HFFc6 (cell line): ENCODE data around the gene DGUOK. TPM values are rescaled to one million over a fixed set of nuclear protein-coding genes. Genes with fewer than 3 reads are reported as not detected.

Experiments used
- DNase-seq: peaks from one replicate; pipeline ENCODE4 v3.0.0-alpha.2; 2018
- H3K27ac Mint-ChIP-seq: 2 replicates; pipeline ENCODE4 v1.8.0; 2020; ENCODE audit warnings: mild to moderate bottlenecking, mixed read lengths
- H3K27me3 Mint-ChIP-seq: 2 replicates; pipeline ENCODE4 v1.8.0; 2021; ENCODE audit warnings: mild to moderate bottlenecking, moderate library complexity, mixed read lengths; ENCODE audit not compliant: insufficient read depth
- H3K36me3 Mint-ChIP-seq: 2 replicates; pipeline ENCODE4 v1.8.0; 2021; ENCODE audit warnings: low read depth, mixed read lengths
- H3K4me1 Mint-ChIP-seq: 2 replicates; pipeline ENCODE4 v1.8.0; 2020; ENCODE audit warnings: low read depth, mixed read lengths
- H3K4me3 Mint-ChIP-seq: 2 replicates; pipeline ENCODE4 v1.8.0; 2020; ENCODE audit warnings: mild to moderate bottlenecking, moderate library complexity, mixed read lengths
- H3K9me3 Mint-ChIP-seq: 2 replicates; pipeline ENCODE4 v1.8.0; 2020; ENCODE audit warnings: mild to moderate bottlenecking, mixed read lengths
- CTCF ChIP-seq: fragments of 200-600 bp; sonication (generic); IDR thresholded peaks from 2 replicates; pipeline ENCODE4 v1.5.0; 2021; ENCODE audit warnings: antibody characterized with exemption, mild to moderate bottlenecking
- total RNA-seq, 6 experiments: library from RNA; stranded (reverse); fragmentation: NEBNext Ultra II Directional; extraction: Animal tissue kit (Norgen Biotek cat#: 25700); gene quantifications; 2 replicates in 1 of 6; 3 replicates in 5 of 6; pipeline ENCODE4 v1.2.3, GENCODE V29; 2021

DGUOK gene
- total RNA-seq, 6 experiments from 2014 or later, result 63.2 to 73.3 (median 69.3) TPM

- Mint-ChIP-seq H3K4me1 (peaks cover 8% of the 10 kb centered on the region; the same call in 1 of the 2 replicates), H3K9me3 (no peaks in the 10 kb centered on the region), H3K36me3 (no peaks in the 10 kb centered on the region), H3K27ac (no peak overlapping the region), H3K4me3 (no peak overlapping the region), H3K27me3 (peaks cover 35% of the 10 kb centered on the region)
- TF ChIP-seq CTCF, result no peak
- no peak for DNase-seq
These were observed 5.1 kb upstream of the DGUOK start for GRCh38 chr2:73921581-73921980.

GRCh38 chr2:73922681-73923080 lies 4.0 kb upstream of the DGUOK start:
- Mint-ChIP-seq H3K27me3 (peaks cover 31% of the 10 kb centered on the region), H3K4me3 (no peak overlapping the region), H3K36me3 (peaks cover under 1% of the 10 kb centered on the region), H3K4me1 (peaks cover 10% of the 10 kb centered on the region), H3K27ac (no peak overlapping the region), H3K9me3 (no peaks in the 10 kb centered on the region)
- DNase-seq, result no peak
- no peak for TF ChIP-seq CTCF

- no peak for DNase-seq
- peak overlapping the region; percentile 20; the same call in 1 of the 2 replicates for H3K4me3 Mint-ChIP-seq
- H3K4me1 Mint-ChIP-seq, result peaks cover 34% of the 10 kb centered on the region
- TF ChIP-seq CTCF, result no peak
- H3K27me3 Mint-ChIP-seq, result peaks cover 20% of the 10 kb centered on the region
- H3K36me3 Mint-ChIP-seq, result peaks cover 22% of the 10 kb centered on the region
- H3K27ac Mint-ChIP-seq, result no peak overlapping the region
- no peaks in the 10 kb centered on the region for H3K9me3 Mint-ChIP-seq
These were observed 1.5 kb upstream of the DGUOK start for GRCh38 chr2:73925033-73925704.

GRCh38 chr2:73925853-73926492 lies 707 bp upstream of the DGUOK start:
- no peaks in the 10 kb centered on the region for H3K9me3 Mint-ChIP-seq

GRCh38 chr2:73927344-73927743 lies 664 bp downstream of the DGUOK start:
- Mint-ChIP-seq H3K4me1 (peaks cover 50% of the 10 kb centered on the region), H3K27ac (peak overlapping the region; percentile 96)
- no peak for TF ChIP-seq CTCF

More at GRCh38 chr2:73925853-73926492, 707 bp upstream of the DGUOK start:
- peaks cover 37% of the 10 kb centered on the region for H3K4me1 Mint-ChIP-seq
- no peak for DNase-seq
- peaks cover 14% of the 10 kb centered on the region for H3K27me3 Mint-ChIP-seq
- peaks cover 22% of the 10 kb centered on the region for H3K36me3 Mint-ChIP-seq
- no peak overlapping the region for H3K27ac Mint-ChIP-seq
- H3K4me3 Mint-ChIP-seq, result peak overlapping the region; percentile 95
- no peak for TF ChIP-seq CTCF

More at GRCh38 chr2:73927344-73927743, 664 bp downstream of the DGUOK start:
- DNase-seq, result no peak
- Mint-ChIP-seq H3K9me3 (no peaks in the 10 kb centered on the region), H3K27me3 (peaks cover 6% of the 10 kb centered on the region; the same call in 1 of the 2 replicates), H3K36me3 (peaks cover 22% of the 10 kb centered on the region), H3K4me3 (peak overlapping the region; percentile 95)
